GM21529 (cell line): Measurements from ENCODE around the gene NAT9.

Source experiments
- ATAC-seq: cut with Tn5 transposase; IDR thresholded peaks from one replicate; pipeline ENCODE4 v1.9.1; 2021; ENCODE audit not compliant: unreplicated experiment

The NAT9 gene

GRCh38 chr17:74731347-74731605 lies 44.9 kb downstream of the NAT9 start:
- ATAC-seq, result no peak

DNA sequence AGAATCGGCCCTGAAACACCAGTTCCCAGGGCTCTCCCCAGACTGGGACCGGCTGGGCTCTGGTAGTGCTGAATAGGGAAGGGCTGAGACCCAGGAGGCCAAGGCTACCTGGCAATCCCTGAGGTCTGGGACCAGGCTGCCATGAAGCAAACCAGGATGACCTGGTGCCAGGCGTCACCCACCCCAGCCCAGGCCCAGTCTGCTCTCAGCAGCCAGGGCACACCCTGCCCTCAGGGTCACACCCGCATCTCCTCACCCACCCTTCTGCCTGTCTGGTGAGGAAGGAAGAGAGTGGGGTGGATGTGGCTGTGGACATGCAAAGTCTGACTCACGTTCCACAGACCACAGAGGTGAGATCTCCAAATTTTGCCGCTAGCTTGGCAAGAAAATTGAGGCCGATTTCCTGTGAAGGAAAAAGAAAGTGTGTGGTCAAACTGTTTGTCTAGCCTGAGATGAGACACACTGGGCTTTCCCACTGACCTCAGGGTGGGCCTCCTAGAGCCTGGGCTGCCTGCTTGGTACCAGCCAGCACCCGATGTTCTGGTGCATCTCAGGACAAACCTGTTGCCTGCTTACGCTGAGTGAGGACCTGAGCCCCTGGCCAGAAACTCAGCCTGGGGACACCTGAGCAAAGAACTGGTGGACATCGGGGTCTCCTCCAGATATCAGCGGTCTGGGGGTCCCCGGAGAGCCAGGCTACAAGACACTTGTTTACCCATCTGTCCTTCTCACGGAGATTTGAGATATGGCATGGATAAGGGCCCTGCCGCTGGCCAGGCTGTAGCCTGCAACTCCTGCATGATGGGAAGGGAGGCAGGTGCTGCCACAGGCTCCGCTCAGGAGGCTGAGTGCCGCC lies 45.4 kb downstream of the NAT9 start:
- ATAC-seq, result no peak

DNA sequence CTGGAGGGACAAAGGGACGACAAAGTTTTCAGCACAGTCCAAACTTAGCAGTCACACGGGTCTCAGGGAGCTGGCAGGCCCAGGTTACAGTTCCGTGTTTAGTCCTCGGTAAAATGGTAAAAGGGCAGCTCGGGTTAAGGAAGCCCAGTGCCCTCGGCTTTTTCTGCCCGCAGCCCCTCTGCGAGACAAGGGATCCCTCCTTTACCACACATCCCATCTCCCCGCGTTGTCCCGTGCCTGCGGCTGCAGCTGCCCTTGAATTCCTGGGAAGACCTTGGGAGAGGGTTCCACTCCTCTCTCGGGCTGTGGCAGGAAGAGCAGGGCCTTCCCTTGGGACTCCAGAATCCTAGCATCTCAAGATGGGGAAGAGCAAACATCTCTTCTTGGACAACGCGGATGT lies 46.3 kb downstream of the NAT9 start:
- no peak for ATAC-seq

GRCh38 chr17:74729368-74729767 lies 46.8 kb downstream of the NAT9 start:
- no peak for ATAC-seq

GRCh38 chr17:74728702-74729075 lies 47.5 kb downstream of the NAT9 start:
- ATAC-seq, result no peak

- ATAC-seq, result no peak
Measured at GRCh38 chr17:74728033-74728701, 48.0 kb downstream of the NAT9 start.

DNA sequence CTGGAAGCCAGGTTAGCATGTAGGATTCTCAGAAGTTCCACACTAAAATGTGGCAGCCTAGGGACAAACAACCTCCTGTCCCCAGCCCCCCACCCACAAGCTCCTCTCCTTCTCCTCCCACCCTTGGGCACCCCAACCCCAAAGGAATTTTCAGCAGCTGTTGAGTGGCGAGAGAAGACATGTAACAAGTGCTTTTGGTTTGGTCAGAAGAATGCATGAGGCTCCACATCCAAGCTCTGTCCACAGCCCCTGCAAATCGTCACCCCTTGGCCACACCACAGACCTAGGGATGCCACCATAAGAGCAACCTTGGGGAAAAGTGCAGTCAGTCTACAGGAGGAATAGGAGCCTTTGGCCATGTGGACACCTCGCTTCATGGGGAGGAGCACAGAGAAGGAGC lies 51.0 kb downstream of the NAT9 start:
- no peak for ATAC-seq

- ATAC-seq, result no peak
Measured at GRCh38 chr17:74723891-74724290, 52.3 kb downstream of the NAT9 start.

GRCh38 chr17:74722782-74723181 lies 53.4 kb downstream of the NAT9 start:
- ATAC-seq, result no peak
